ENCODE measurements around the gene EWSR1. TPM values are rescaled to one million over a fixed set of nuclear protein-coding genes. Genes with fewer than 3 reads are reported as not detected.

Gene EWSR1
- total and polyA plus RNA-seq, 2 of the 4 experiments (the other 2 are of a cell fraction): 243 to 518 TPM

GRCh38 chr22:29298641-29299040 is 30.6 kb downstream of the EWSR1 start:
- Histone ChIP-seq H4K20me1 (ENCODE audit: insufficient read depth, low read length) (peaks cover 47% of the 10 kb centered on the region), H3K9me1 (ENCODE audit: insufficient read depth, low read length) (peaks cover 10% of the 10 kb centered on the region), H3K23ac (ENCODE audit: low read depth, low read length) (no peak overlapping the region), H3K27ac (ENCODE audit: insufficient read depth, low read length) (no peak overlapping the region), H2BK20ac (ENCODE audit: low read depth, low read length) (no peak overlapping the region), H3K56ac (ENCODE audit: extremely low read depth, insufficient read depth, low read length) (no peak overlapping the region), H3K14ac (replicated peaks; ENCODE audit: low read depth, low read length) (no peak overlapping the region), H2AK5ac (ENCODE audit: low read depth, low read length) (no peak overlapping the region), H3K79me1 (ENCODE audit: low read depth in 1 of 2, low read length in 2 of 2) (peaks cover 26 to 32% of the 10 kb centered on the region in 2 experiments), H4K8ac (ENCODE audit: low read depth in 2 of 2, low read length in 2 of 2) (no peak overlapping the region), H4K5ac (ENCODE audit: low read depth, low read length) (no peak overlapping the region), H2AFZ (replicated peaks; ENCODE audit: low read length, poor library complexity) (no peak overlapping the region), H3K27me3 (ENCODE audit: control insufficient read depth, insufficient read depth, low read length) (no peaks in the 10 kb centered on the region), H3K9ac (ENCODE audit: low read depth, low read length) (no peak overlapping the region), H3K4me3 (ENCODE audit: insufficient read depth, low read depth, low read length) (no peak overlapping the region), H2BK15ac (ENCODE audit: low read depth, low read length) (no peak overlapping the region), H2BK5ac (ENCODE audit: low read depth, low read length, poor library complexity, severe bottlenecking) (no peak overlapping the region), H3K4me1 (ENCODE audit: control insufficient read depth, insufficient read depth, low read length) (no peaks in the 10 kb centered on the region; the same call in 1 of the 2 replicates), H3K4ac (ENCODE audit: low read depth, low read length) (no peak overlapping the region), H3K9me3 (ENCODE audit: control insufficient read depth, insufficient read depth, low read length) (no peaks in the 10 kb centered on the region), H3K18ac (ENCODE audit: low read depth, low read length) (no peak overlapping the region), H4K91ac (ENCODE audit: insufficient read depth, low read depth, low read length) (no peak overlapping the region), H3K4me2 (ENCODE audit: low read depth, low read length) (no peak overlapping the region), H3K36me3 (ENCODE audit: control insufficient read depth, insufficient read depth, low read length) (peaks cover 69% of the 10 kb centered on the region), H2BK120ac (ENCODE audit: low read depth, low read length) (no peak overlapping the region), H2AK9ac (replicated peaks; ENCODE audit: low read depth, low read length, poor library complexity) (no peak overlapping the region)
- CTCF ChIA-PET: no interaction called here
- BruUV-seq (replicated peaks): no TSS peak
- in situ Hi-C loops (cut with MboI; ENCODE audit: low sequenced_read_pairs): no loop called here
- ATAC-seq (ENCODE audit: low read depth): no peak
- no peak for DNase-seq
- WGBS, 2 experiments (ENCODE audit: extremely low coverage in 2 of 2, insufficient read length in 1 of 2): 84% methylated on average over 3 of the region's 8 CpGs; no CpG with 5 or more reads in 1 of the 2 experiments
- POLR2A ChIA-PET (ENCODE audit: unreplicated experiment): no interaction called here
- dilution Hi-C loops (cut with HindIII; ENCODE audit: low sequenced_read_pairs, unreplicated experiment): no loop called here
- TF ChIP-seq ELK1 (IDR thresholded peaks at IDR 0.05; ENCODE audit: borderline replicate concordance, low read depth, low read length) (no peak), RCOR1 (IDR thresholded peaks at IDR 0.05; ENCODE audit: insufficient replicate concordance, low read length) (no peak), RAD21 (IDR thresholded peaks at IDR 0.05; ENCODE audit: low read length) (no peak), MAZ (IDR thresholded peaks at IDR 0.05; ENCODE audit: borderline replicate concordance, low read depth, low read length) (no peak), SMC3 (IDR thresholded peaks at IDR 0.05; ENCODE audit: low read depth, low read length) (no peak), CEBPB (IDR thresholded peaks at IDR 0.05; ENCODE audit: low read depth, low read length) (no peak), RFX5 (IDR thresholded peaks at IDR 0.05; ENCODE audit: low read depth, low read length) (no peak), POLR2A (IDR thresholded peaks at IDR 0.05; ENCODE audit: low read depth, low read length) (no peak), USF2 (IDR thresholded peaks at IDR 0.05; ENCODE audit: low read depth, low read length) (no peak), BHLHE40 (IDR thresholded peaks at IDR 0.05; ENCODE audit: low read depth, low read length) (no peak), CHD1 (IDR thresholded peaks at IDR 0.05; ENCODE audit: low read depth, low read length) (no peak), NFE2L2 (IDR thresholded peaks at IDR 0.05; ENCODE audit: low read depth, low read length) (no peak), MXI1 (IDR thresholded peaks at IDR 0.05; ENCODE audit: borderline replicate concordance, low read depth, low read length) (no peak), FOS (IDR thresholded peaks at IDR 0.05; ENCODE audit: low read depth, low read length) (no peak), MAFK (IDR thresholded peaks at IDR 0.05; ENCODE audit: low read depth, low read length) (no peak), CTCF (conservative IDR thresholded peaks at IDR 0.05; ENCODE audit: low read depth, low read length) (no peak)
- intact Hi-C loops (cut with micrococcal nuclease): no loop called here

All from IMR-90 (cell line).